ENCODE data around the gene HYCC1. TPM values are rescaled to one million over a fixed set of nuclear protein-coding genes. Genes with fewer than 3 reads are reported as not detected.
A peak's percentile ranks its signal among the peaks of the same experiment; 100 is the strongest.

The HYCC1 gene
- total and polyA plus RNA-seq, 2 experiments from 2014 or later = 55.6 to 62.9 TPM

GRCh38 chr7:23001610-23002009 is 12.3 kb downstream of the HYCC1 start:
- no peak for DNase-seq
- peaks cover 43% of the 10 kb centered on the region for H3K4me1 ChIP-seq (ENCODE audit: insufficient read depth)
- no peak overlapping the region for H3K9ac ChIP-seq

GRCh38 chr7:23000597-23001360 is 13.2 kb downstream of the HYCC1 start:
- Histone ChIP-seq H4K20me1 (ENCODE audit: insufficient read depth) (no peaks in the 10 kb centered on the region; the same call in 1 of the 2 replicates), H3K36me3 (ENCODE audit: low read depth) (no peaks in the 10 kb centered on the region), H3K27me3 (replicated peaks; ENCODE audit: insufficient read depth) (no peaks in the 10 kb centered on the region), H3K4me1 (ENCODE audit: insufficient read depth) (peaks cover 45% of the 10 kb centered on the region), H3K79me2 (ENCODE audit: insufficient read depth) (peaks cover 98% of the 10 kb centered on the region), H3F3A (ENCODE audit: insufficient read depth) (peaks cover 21% of the 10 kb centered on the region), H3K4me2 (ENCODE audit: unreplicated experiment) (no peak overlapping the region), H3K9ac (no peak overlapping the region), H2AFZ (no peak overlapping the region), H3K9me3 (ENCODE audit: low read depth) (no peaks in the 10 kb centered on the region), H3K27ac (no peak overlapping the region), H3K9me2 (ENCODE audit: insufficient read depth) (no peaks in the 10 kb centered on the region), H3K4me3 (no peak overlapping the region)
- no peak for TF ChIP-seq EZH2 (IDR thresholded peaks at IDR 0.05; ENCODE audit: insufficient read depth, poor library complexity, severe bottlenecking)
- no peak for TF ChIP-seq EZH2phosphoT487 (IDR thresholded peaks at IDR 0.05; ENCODE audit: insufficient read depth, low read depth)
- 74 to 82% methylated on average over 4 of the region's 4 CpGs for WGBS, 2 experiments (ENCODE audit: low coverage in 1 of 2, low lambda C conversion rate in 2 of 2, missing lambda C conversion rate in 2 of 2)
- in situ Hi-C loops (cut with MboI) = no loop called here
- DNase-seq = peak; percentile 35

More at GRCh38 chr7:23001610-23002009, 12.3 kb downstream of the HYCC1 start:
- no peak overlapping the region for H3K27ac ChIP-seq
- no peaks in the 10 kb centered on the region for H3K27me3 ChIP-seq (replicated peaks; ENCODE audit: insufficient read depth)
- in situ Hi-C loops (cut with MboI) = no loop called here
- TF ChIP-seq EZH2phosphoT487 (IDR thresholded peaks at IDR 0.05; ENCODE audit: insufficient read depth, low read depth) (no peak), EZH2 (IDR thresholded peaks at IDR 0.05; ENCODE audit: insufficient read depth, poor library complexity, severe bottlenecking) (no peak)
- H3K36me3 ChIP-seq (ENCODE audit: low read depth) = no peaks in the 10 kb centered on the region
- H3K9me2 ChIP-seq (ENCODE audit: insufficient read depth) = no peaks in the 10 kb centered on the region
- H3K79me2 ChIP-seq (ENCODE audit: insufficient read depth) = peaks cover 98% of the 10 kb centered on the region
- WGBS, 2 experiments (ENCODE audit: low coverage in 1 of 2, low lambda C conversion rate in 2 of 2, missing lambda C conversion rate in 2 of 2) = 58 to 81% methylated on average over 1 of the region's 1 CpG
- H3K9me3 ChIP-seq (ENCODE audit: low read depth) = no peaks in the 10 kb centered on the region
- H2AFZ ChIP-seq = no peak overlapping the region
- H3K4me2 ChIP-seq (ENCODE audit: unreplicated experiment) = no peak overlapping the region
- no peak overlapping the region for H3K4me3 ChIP-seq
- H4K20me1 ChIP-seq (ENCODE audit: insufficient read depth) = no peaks in the 10 kb centered on the region; the same call in 1 of the 2 replicates
- peaks cover 21% of the 10 kb centered on the region for H3F3A ChIP-seq (ENCODE audit: insufficient read depth)

- no peak for TF ChIP-seq EZH2phosphoT487 (IDR thresholded peaks at IDR 0.05; ENCODE audit: insufficient read depth, low read depth)
- TF ChIP-seq EZH2 (IDR thresholded peaks at IDR 0.05; ENCODE audit: insufficient read depth, poor library complexity, severe bottlenecking) = no peak
- Histone ChIP-seq H4K20me1 (ENCODE audit: insufficient read depth) (no peaks in the 10 kb centered on the region; the same call in 1 of the 2 replicates), H3K4me2 (ENCODE audit: unreplicated experiment) (no peak overlapping the region), H3K36me3 (ENCODE audit: low read depth) (no peaks in the 10 kb centered on the region), H3K79me2 (ENCODE audit: insufficient read depth) (peaks cover 100% of the 10 kb centered on the region), H3K9ac (no peak overlapping the region), H3K27ac (no peak overlapping the region), H3K27me3 (replicated peaks; ENCODE audit: insufficient read depth) (no peaks in the 10 kb centered on the region), H3K9me3 (ENCODE audit: low read depth) (no peaks in the 10 kb centered on the region), H3K4me3 (no peak overlapping the region), H3K4me1 (ENCODE audit: insufficient read depth) (peaks cover 32% of the 10 kb centered on the region), H3F3A (ENCODE audit: insufficient read depth) (peaks cover 10% of the 10 kb centered on the region), H3K9me2 (ENCODE audit: insufficient read depth) (no peaks in the 10 kb centered on the region), H2AFZ (no peak overlapping the region)
- in situ Hi-C loops (cut with MboI) = no loop called here
- no peak for DNase-seq
- WGBS, 2 experiments (ENCODE audit: low coverage in 1 of 2, low lambda C conversion rate in 2 of 2, missing lambda C conversion rate in 2 of 2) = 72 to 73% methylated on average over 2 of the region's 2 CpGs
Observed at GRCh38 chr7:22998519-22998896, 15.4 kb downstream of the HYCC1 start.

GRCh38 chr7:22997871-22998518 is 15.9 kb downstream of the HYCC1 start:
- Histone ChIP-seq H3K27me3 (replicated peaks; ENCODE audit: insufficient read depth) (no peaks in the 10 kb centered on the region), H3K79me2 (ENCODE audit: insufficient read depth) (peaks cover 100% of the 10 kb centered on the region), H3K4me3 (no peak overlapping the region), H3K9ac (no peak overlapping the region), H4K20me1 (ENCODE audit: insufficient read depth) (no peaks in the 10 kb centered on the region; the same call in 1 of the 2 replicates), H3K9me2 (ENCODE audit: insufficient read depth) (no peaks in the 10 kb centered on the region), H3K4me2 (ENCODE audit: unreplicated experiment) (no peak overlapping the region), H3K36me3 (ENCODE audit: low read depth) (no peaks in the 10 kb centered on the region), H3F3A (ENCODE audit: insufficient read depth) (peaks cover 5% of the 10 kb centered on the region; the same call in 1 of the 2 replicates), H2AFZ (no peak overlapping the region), H3K4me1 (ENCODE audit: insufficient read depth) (peaks cover 27% of the 10 kb centered on the region), H3K27ac (no peak overlapping the region), H3K9me3 (ENCODE audit: low read depth) (no peaks in the 10 kb centered on the region)
- TF ChIP-seq EZH2 (IDR thresholded peaks at IDR 0.05; ENCODE audit: insufficient read depth, poor library complexity, severe bottlenecking) (no peak), EZH2phosphoT487 (IDR thresholded peaks at IDR 0.05; ENCODE audit: insufficient read depth, low read depth) (no peak)
- no peak for DNase-seq
- in situ Hi-C loops (cut with MboI) = no loop called here
- WGBS, 2 experiments (ENCODE audit: low coverage in 1 of 2, low lambda C conversion rate in 2 of 2, missing lambda C conversion rate in 2 of 2) = 93 to 95% methylated on average over 2 of the region's 2 CpGs

Measured in GM23248 (cell line).